ENCODE results near the gene SPATA22. TPM values are rescaled to one million over a fixed set of nuclear protein-coding genes. Genes with fewer than 3 reads are reported as not detected.

Gene SPATA22
- total and polyA plus RNA-seq, 2 experiments from 2014 or later: not detected

GRCh38 chr17:3485481-3486068 lies 14.0 kb upstream of the SPATA22 start:
- no peaks in the 10 kb centered on the region for H3K9me3 Mint-ChIP-seq
- Histone ChIP-seq H3K9me2 (ENCODE audit: insufficient read depth) (no peaks in the 10 kb centered on the region), H2AFZ (no peak overlapping the region), H3K4me1 (ENCODE audit: insufficient read depth) (peaks cover 69% of the 10 kb centered on the region), H3K27ac (ENCODE audit: low read depth) (no peak overlapping the region), H3K36me3 (ENCODE audit: insufficient read depth) (no peaks in the 10 kb centered on the region), H4K20me1 (replicated peaks; ENCODE audit: insufficient read depth) (no peaks in the 10 kb centered on the region), H3F3A (replicated peaks; ENCODE audit: low read depth) (no peaks in the 10 kb centered on the region), H3K79me2 (replicated peaks; ENCODE audit: insufficient read depth) (no peaks in the 10 kb centered on the region), H3K4me2 (no peak overlapping the region), H3K27me3 (ENCODE audit: insufficient read depth) (no peaks in the 10 kb centered on the region), H3K4me3 (no peak overlapping the region)
- H3K36me3 Mint-ChIP-seq (ENCODE audit: low read depth): no peaks in the 10 kb centered on the region
- no peak overlapping the region; the same call in 1 of the 2 replicates for H3K27ac Mint-ChIP-seq
- TF ChIP-seq ZNF331 (CRISPR knock-in tag; IDR thresholded peaks at IDR 0.05; ENCODE audit: low read depth) (no peak), EZH2 (IDR thresholded peaks at IDR 0.05; ENCODE audit: low read depth, unreplicated experiment) (no peak), ZNF114 (CRISPR knock-in tag; IDR thresholded peaks at IDR 0.05) (no peak), POLR2AphosphoS5 (IDR thresholded peaks at IDR 0.05; ENCODE audit: low read depth) (no peak), ETS1 (IDR thresholded peaks at IDR 0.05) (no peak), EZH2phosphoT487 (IDR thresholded peaks at IDR 0.05; ENCODE audit: unreplicated experiment) (no peak), NANOG (IDR thresholded peaks at IDR 0.05; ENCODE audit: borderline replicate concordance) (no peak), STAT1 (IDR thresholded peaks at IDR 0.05; ENCODE audit: unreplicated experiment) (no peak), CREB1 (CRISPR knock-in tag; IDR thresholded peaks at IDR 0.05; ENCODE audit: low read depth) (no peak), JUNB (IDR thresholded peaks at IDR 0.05; ENCODE audit: unreplicated experiment) (no peak)
- TF ChIP-seq, protein P1, sequence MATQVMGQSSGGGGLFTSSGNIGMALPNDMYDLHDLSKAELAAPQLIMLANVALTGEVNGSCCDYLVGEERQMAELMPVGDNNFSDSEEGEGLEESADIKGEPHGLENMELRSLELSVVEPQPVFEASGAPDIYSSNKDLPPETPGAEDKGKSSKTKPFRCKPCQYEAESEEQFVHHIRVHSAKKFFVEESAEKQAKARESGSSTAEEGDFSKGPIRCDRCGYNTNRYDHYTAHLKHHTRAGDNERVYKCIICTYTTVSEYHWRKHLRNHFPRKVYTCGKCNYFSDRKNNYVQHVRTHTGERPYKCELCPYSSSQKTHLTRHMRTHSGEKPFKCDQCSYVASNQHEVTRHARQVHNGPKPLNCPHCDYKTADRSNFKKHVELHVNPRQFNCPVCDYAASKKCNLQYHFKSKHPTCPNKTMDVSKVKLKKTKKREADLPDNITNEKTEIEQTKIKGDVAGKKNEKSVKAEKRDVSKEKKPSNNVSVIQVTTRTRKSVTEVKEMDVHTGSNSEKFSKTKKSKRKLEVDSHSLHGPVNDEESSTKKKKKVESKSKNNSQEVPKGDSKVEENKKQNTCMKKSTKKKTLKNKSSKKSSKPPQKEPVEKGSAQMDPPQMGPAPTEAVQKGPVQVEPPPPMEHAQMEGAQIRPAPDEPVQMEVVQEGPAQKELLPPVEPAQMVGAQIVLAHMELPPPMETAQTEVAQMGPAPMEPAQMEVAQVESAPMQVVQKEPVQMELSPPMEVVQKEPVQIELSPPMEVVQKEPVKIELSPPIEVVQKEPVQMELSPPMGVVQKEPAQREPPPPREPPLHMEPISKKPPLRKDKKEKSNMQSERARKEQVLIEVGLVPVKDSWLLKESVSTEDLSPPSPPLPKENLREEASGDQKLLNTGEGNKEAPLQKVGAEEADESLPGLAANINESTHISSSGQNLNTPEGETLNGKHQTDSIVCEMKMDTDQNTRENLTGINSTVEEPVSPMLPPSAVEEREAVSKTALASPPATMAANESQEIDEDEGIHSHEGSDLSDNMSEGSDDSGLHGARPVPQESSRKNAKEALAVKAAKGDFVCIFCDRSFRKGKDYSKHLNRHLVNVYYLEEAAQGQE (IDR thresholded peaks at IDR 0.05; ENCODE audit: unreplicated experiment): no peak
- TF ChIP-seq, protein P2, sequence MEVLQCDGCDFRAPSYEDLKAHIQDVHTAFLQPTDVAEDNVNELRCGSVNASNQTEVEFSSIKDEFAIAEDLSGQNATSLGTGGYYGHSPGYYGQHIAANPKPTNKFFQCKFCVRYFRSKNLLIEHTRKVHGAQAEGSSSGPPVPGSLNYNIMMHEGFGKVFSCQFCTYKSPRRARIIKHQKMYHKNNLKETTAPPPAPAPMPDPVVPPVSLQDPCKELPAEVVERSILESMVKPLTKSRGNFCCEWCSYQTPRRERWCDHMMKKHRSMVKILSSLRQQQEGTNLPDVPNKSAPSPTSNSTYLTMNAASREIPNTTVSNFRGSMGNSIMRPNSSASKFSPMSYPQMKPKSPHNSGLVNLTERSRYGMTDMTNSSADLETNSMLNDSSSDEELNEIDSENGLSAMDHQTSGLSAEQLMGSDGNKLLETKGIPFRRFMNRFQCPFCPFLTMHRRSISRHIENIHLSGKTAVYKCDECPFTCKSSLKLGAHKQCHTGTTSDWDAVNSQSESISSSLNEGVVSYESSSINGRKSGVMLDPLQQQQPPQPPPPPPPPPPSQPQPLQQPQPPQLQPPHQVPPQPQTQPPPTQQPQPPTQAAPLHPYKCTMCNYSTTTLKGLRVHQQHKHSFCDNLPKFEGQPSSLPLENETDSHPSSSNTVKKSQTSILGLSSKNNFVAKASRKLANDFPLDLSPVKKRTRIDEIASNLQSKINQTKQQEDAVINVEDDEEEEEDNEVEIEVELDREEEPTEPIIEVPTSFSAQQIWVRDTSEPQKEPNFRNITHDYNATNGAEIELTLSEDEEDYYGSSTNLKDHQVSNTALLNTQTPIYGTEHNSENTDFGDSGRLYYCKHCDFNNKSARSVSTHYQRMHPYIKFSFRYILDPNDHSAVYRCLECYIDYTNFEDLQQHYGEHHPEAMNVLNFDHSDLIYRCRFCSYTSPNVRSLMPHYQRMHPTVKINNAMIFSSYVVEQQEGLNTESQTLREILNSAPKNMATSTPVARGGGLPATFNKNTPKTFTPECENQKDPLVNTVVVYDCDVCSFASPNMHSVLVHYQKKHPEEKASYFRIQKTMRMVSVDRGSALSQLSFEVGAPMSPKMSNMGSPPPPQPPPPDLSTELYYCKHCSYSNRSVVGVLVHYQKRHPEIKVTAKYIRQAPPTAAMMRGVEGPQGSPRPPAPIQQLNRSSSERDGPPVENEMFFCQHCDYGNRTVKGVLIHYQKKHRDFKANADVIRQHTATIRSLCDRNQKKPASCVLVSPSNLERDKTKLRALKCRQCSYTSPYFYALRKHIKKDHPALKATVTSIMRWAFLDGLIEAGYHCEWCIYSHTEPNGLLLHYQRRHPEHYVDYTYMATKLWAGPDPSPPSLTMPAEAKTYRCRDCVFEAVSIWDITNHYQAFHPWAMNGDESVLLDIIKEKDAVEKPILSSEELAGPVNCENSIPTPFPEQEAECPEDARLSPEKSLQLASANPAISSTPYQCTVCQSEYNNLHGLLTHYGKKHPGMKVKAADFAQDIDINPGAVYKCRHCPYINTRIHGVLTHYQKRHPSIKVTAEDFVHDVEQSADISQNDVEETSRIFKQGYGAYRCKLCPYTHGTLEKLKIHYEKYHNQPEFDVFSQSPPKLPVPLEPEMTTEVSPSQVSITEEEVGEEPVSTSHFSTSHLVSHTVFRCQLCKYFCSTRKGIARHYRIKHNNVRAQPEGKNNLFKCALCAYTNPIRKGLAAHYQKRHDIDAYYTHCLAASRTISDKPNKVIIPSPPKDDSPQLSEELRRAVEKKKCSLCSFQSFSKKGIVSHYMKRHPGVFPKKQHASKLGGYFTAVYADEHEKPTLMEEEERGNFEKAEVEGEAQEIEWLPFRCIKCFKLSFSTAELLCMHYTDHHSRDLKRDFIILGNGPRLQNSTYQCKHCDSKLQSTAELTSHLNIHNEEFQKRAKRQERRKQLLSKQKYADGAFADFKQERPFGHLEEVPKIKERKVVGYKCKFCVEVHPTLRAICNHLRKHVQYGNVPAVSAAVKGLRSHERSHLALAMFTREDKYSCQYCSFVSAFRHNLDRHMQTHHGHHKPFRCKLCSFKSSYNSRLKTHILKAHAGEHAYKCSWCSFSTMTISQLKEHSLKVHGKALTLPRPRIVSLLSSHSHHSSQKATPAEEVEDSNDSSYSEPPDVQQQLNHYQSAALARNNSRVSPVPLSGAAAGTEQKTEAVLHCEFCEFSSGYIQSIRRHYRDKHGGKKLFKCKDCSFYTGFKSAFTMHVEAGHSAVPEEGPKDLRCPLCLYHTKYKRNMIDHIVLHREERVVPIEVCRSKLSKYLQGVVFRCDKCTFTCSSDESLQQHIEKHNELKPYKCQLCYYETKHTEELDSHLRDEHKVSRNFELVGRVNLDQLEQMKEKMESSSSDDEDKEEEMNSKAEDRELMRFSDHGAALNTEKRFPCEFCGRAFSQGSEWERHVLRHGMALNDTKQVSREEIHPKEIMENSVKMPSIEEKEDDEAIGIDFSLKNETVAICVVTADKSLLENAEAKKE (CRISPR knock-in tag; IDR thresholded peaks at IDR 0.05): no peak
- TF ChIP-seq, protein P3, sequence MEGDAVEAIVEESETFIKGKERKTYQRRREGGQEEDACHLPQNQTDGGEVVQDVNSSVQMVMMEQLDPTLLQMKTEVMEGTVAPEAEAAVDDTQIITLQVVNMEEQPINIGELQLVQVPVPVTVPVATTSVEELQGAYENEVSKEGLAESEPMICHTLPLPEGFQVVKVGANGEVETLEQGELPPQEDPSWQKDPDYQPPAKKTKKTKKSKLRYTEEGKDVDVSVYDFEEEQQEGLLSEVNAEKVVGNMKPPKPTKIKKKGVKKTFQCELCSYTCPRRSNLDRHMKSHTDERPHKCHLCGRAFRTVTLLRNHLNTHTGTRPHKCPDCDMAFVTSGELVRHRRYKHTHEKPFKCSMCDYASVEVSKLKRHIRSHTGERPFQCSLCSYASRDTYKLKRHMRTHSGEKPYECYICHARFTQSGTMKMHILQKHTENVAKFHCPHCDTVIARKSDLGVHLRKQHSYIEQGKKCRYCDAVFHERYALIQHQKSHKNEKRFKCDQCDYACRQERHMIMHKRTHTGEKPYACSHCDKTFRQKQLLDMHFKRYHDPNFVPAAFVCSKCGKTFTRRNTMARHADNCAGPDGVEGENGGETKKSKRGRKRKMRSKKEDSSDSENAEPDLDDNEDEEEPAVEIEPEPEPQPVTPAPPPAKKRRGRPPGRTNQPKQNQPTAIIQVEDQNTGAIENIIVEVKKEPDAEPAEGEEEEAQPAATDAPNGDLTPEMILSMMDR (conservative IDR thresholded peaks at IDR 0.05; ENCODE audit: low read depth in 2 of 2): no peak
- no peak for DNase-seq (ENCODE audit: low spot score)
- no peak overlapping the region for H3K4me3 Mint-ChIP-seq
- peaks cover 2% of the 10 kb centered on the region for H3K27me3 Mint-ChIP-seq (ENCODE audit: insufficient read depth, low read depth, poor library complexity)
- H3K4me1 Mint-ChIP-seq: peaks cover 61% of the 10 kb centered on the region
- no peak for ATAC-seq

Data from GM23338 (cell line).